BLaER1 (cell line): ENCODE results near the gene CDIPT.
A peak's percentile ranks its signal among the peaks of the same experiment; 100 is the strongest.
"Not testable (repeated sequence)": the region's sequence is repeated elsewhere in the genome, so short reads cannot be mapped to it uniquely, and the experiment has no call there.

ENCODE experiments used
- H3K27ac ChIP-seq: shearing (Covaris generic); formaldehyde crosslinking; 2 replicates; pipeline ENCODE4 v1.8.1; 2022
- H3K27me3 ChIP-seq: shearing (Covaris generic); formaldehyde crosslinking; 2 replicates; pipeline ENCODE4 v1.8.1; 2022
- H3K36me3 ChIP-seq: shearing (Covaris generic); formaldehyde crosslinking; 2 replicates; pipeline ENCODE4 v1.8.1; 2022
- H3K4me1 ChIP-seq: shearing (Covaris generic); formaldehyde crosslinking; 2 replicates; pipeline ENCODE4 v1.8.1; 2022
- H3K4me2 ChIP-seq: shearing (Covaris generic); formaldehyde crosslinking; 2 replicates; pipeline ENCODE4 v1.8.1; 2022
- H3K4me3 ChIP-seq: shearing (Covaris generic); formaldehyde crosslinking; 2 replicates; pipeline ENCODE4 v1.8.1; 2022
- H3K9ac ChIP-seq: shearing (Covaris generic); formaldehyde crosslinking; 2 replicates; pipeline ENCODE4 v1.8.1; 2022
- H3K9me3 ChIP-seq: shearing (Covaris generic); formaldehyde crosslinking; 2 replicates; pipeline ENCODE4 v1.8.1; 2022
- H4K20me1 ChIP-seq: shearing (Covaris generic); formaldehyde crosslinking; 2 replicates; pipeline ENCODE4 v1.8.1; 2022
- Cebpa-rat ChIP-seq: shearing (Covaris generic); IDR thresholded peaks from 2 replicates; pipeline ENCODE4 v1.8.1; 2022

Gene CDIPT, protein sequence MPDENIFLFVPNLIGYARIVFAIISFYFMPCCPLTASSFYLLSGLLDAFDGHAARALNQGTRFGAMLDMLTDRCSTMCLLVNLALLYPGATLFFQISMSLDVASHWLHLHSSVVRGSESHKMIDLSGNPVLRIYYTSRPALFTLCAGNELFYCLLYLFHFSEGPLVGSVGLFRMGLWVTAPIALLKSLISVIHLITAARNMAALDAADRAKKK

DNA sequence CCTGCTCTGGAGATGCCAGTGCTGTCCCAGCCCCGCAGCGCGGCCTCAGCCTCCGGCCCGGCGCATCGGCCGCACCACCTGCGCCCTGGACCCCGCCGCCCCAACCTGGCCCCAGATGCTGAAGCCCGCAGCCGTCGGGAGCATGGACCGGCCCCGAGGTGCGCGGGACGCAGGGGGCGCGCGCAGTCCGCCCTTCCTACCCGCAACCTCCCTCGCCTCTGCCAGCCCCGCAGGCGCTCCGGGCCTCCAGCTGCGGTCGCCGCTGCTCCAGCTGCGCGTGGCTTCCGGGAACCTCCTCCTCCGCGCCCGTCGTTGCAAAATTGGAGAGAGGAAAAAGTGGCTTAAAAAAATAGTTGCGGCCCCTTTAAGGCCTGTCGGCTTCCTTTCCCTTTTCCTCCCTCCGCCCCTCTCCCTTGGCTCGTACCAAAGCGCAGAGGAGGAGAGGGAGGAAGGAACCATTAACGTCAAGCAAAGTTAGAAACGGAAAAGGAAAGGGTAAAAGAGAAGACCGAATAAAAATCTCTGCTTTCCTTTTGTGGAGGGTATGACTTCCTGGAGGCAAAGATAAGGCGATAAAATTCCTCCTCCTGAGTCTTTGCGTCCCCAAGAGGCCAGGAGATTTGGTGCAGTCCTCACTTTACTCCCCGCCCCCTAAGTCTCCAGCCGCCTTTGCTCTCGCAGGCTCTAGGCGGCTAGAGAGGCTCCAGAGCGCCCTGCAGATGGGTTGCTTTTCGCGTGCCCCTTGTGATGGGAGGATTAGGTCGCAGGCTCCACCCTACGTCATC, at the start of gene CDIPT:
TSS of gene CDIPT (minus strand) at position 343 of the 785 bp plus-strand sequence. CDS start 369 bp downstream, outside the sequence.
- H3K9me3 ChIP-seq = no peaks in the 10 kb centered on the region
- H3K9ac ChIP-seq = peak within 1 kb of the TSS; percentile 95
- peak within 1 kb of the TSS; percentile 82 for H3K4me3 ChIP-seq
- peaks cover 21% of the 10 kb centered on the region for H3K4me1 ChIP-seq
- H3K27me3 ChIP-seq = no peaks in the 10 kb centered on the region
- peaks cover 35% of the 10 kb centered on the region for H3K36me3 ChIP-seq
- H4K20me1 ChIP-seq = peaks cover 17% of the 10 kb centered on the region; the same call in 1 of the 2 replicates
- H3K27ac ChIP-seq = peak within 1 kb of the TSS; percentile 99
- peak within 1 kb of the TSS; percentile 94 for H3K4me2 ChIP-seq
- no peak for TF ChIP-seq Cebpa-rat

DNA sequence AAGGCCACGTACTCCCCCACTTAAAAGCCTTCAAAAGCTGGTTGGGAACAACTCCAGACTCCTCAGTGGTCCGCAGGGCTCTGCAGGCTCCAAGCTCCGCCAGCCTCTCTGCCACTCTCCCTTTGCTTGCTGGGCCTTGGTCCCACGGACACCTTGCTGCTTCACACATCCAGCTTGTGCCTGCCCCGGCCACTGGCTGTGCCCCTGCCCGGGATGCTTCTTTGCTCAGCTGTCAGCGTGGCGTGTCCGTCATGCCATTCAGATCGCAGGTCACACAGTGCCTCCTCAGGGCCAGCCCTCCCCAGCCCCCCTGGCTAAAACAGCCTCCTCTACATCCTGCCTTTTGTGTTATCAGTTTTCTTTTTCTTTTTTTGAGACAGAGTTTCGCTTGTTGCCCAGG, 49.1 kb upstream of the CDIPT start:
- no peak for TF ChIP-seq Cebpa-rat
- Histone ChIP-seq H3K4me2 (no peak overlapping the region), H3K27me3 (no peaks in the 10 kb centered on the region), H3K4me1 (peaks cover 10% of the 10 kb centered on the region), H3K9me3 (no peaks in the 10 kb centered on the region), H3K9ac (no peak overlapping the region), H3K36me3 (peaks cover 55% of the 10 kb centered on the region), H3K4me3 (no peak overlapping the region), H4K20me1 (peaks cover 6% of the 10 kb centered on the region; the same call in 1 of the 2 replicates), H3K27ac (no peak overlapping the region)

DNA sequence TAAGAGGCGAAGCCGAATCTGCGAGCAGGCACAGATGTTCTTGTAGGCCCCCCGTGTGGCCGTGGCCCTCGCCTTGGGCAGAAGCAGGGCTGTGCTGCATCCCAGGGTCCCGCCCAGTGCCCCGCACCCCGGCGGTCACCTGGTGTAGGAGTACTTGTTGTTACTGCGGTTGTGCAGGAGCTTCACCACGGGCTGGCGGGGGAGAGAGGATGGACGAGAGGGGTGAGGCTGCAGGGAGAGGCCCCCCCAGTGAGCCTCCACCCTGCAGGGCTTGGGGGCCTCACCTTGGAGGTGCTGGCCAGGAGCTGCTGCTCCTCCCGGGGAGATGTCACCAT, 48.6 kb upstream of the CDIPT start:
- H3K4me1 ChIP-seq = peaks cover 10% of the 10 kb centered on the region
- H3K9me3 ChIP-seq = no peaks in the 10 kb centered on the region
- no peak overlapping the region for H3K9ac ChIP-seq
- peaks cover 52% of the 10 kb centered on the region for H3K36me3 ChIP-seq
- H4K20me1 ChIP-seq = peaks cover 6% of the 10 kb centered on the region; the same call in 1 of the 2 replicates
- no peak overlapping the region for H3K4me2 ChIP-seq
- TF ChIP-seq Cebpa-rat = no peak
- no peak overlapping the region for H3K4me3 ChIP-seq
- H3K27me3 ChIP-seq = no peaks in the 10 kb centered on the region
- H3K27ac ChIP-seq = no peak overlapping the region

DNA sequence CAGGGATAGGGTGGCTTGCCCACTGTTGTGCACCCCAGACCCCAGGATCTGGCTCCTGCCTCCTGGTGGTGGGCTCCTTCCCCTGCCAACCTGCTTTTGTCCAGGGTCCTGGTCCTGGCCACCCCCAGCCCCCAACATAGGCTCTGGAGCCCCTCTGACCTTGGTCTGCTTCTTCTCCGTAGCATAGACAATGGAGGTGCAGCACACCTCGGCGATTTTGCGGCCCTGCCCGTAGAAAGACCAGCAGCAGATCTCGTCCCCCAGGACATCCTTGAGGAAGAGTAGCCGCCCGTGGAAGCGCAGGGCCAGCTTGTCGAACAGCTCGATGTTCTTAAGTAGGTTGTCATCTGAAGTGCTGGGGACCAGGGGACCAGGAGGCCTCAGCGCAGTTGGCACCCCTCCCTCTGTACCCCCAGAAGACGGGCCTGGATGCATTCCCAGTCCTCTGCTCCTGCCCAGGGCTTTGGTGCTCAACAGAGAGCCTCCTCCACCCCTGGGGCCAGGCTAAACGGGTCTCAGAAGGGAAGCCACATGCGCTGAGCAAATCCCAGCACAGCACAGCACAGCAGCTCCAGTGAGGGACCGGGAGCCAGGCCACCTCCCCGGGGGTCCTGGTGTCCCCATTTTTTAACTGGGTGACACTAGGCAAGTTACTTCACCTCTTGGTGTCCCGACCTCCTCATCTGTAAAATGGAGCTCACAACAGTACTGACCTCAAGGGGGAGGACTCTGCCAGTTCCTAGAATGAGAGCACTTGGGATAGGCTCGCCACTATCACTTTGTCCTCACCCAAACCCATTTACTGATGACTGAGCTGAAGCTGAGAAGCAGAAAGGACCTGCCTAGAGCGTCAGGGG, 48.0 kb upstream of the CDIPT start:
- no peak overlapping the region for H3K4me2 ChIP-seq
- H4K20me1 ChIP-seq = peaks cover 6% of the 10 kb centered on the region; the same call in 1 of the 2 replicates
- TF ChIP-seq Cebpa-rat = no peak
- H3K27me3 ChIP-seq = no peaks in the 10 kb centered on the region
- H3K9me3 ChIP-seq = no peaks in the 10 kb centered on the region
- H3K4me3 ChIP-seq = no peak overlapping the region
- peaks cover 10% of the 10 kb centered on the region for H3K4me1 ChIP-seq
- no peak overlapping the region for H3K27ac ChIP-seq
- peaks cover 50% of the 10 kb centered on the region for H3K36me3 ChIP-seq
- H3K9ac ChIP-seq = no peak overlapping the region

DNA sequence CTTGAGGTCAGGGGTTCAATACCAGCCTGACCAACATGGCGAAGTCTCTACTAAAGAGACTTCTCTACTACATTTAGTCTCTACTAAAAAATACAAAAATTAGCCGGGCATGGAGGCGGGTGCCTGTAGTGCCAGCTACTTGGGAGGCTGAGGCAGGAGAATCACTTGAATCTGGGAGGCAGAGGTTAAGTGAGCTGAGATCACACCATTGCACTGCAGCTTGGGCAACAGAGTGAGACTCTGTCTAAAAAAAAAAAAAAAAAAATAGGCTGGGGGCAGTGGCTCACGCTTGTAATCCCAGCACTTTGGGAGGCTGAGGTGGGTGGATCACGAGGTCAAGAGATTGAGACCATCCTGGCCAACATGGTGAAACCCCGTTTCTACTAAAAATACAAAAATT, 46.8 kb upstream of the CDIPT start:
- H3K9ac ChIP-seq, H3K27me3 ChIP-seq, H4K20me1 ChIP-seq, H3K27ac ChIP-seq, H3K4me3 ChIP-seq, H3K9me3 ChIP-seq: not testable (repeated sequence)
- peaks cover 10% of the 10 kb centered on the region for H3K4me1 ChIP-seq
- H3K4me2 ChIP-seq = peak overlapping the region; percentile 39
- peaks cover 39% of the 10 kb centered on the region for H3K36me3 ChIP-seq

DNA sequence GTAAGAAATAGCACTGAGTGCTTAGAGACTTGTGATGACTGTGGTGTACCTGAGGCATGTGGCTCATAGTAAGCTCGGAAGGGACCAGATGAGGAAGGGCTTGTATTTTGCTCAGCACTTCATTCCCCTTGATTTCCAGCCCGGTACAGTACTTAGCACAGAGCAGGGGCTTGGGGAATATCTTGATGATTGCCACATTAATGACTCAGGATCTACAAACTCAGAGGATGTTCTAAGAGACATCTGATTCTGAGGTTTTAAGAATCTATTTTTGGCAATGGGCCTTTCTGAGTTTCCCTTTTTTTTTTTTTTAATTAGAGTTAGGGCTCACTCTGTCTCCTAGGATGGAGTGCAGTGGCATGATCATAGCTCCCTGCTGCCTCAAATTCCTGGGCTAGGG, 46.4 kb upstream of the CDIPT start:
- Histone ChIP-seq H3K27ac (no peak overlapping the region), H3K4me1 (peaks cover 10% of the 10 kb centered on the region), H3K4me2 (peak overlapping the region; percentile 39), H3K4me3 (no peak overlapping the region), H3K9me3 (no peaks in the 10 kb centered on the region), H3K27me3 (no peaks in the 10 kb centered on the region), H4K20me1 (0 out of 2 replicates have a peak, but pooled peaks cover under 1% of the 10 kb centered on the region), H3K36me3 (peaks cover 34% of the 10 kb centered on the region), H3K9ac (no peak overlapping the region)
- no peak for TF ChIP-seq Cebpa-rat

DNA sequence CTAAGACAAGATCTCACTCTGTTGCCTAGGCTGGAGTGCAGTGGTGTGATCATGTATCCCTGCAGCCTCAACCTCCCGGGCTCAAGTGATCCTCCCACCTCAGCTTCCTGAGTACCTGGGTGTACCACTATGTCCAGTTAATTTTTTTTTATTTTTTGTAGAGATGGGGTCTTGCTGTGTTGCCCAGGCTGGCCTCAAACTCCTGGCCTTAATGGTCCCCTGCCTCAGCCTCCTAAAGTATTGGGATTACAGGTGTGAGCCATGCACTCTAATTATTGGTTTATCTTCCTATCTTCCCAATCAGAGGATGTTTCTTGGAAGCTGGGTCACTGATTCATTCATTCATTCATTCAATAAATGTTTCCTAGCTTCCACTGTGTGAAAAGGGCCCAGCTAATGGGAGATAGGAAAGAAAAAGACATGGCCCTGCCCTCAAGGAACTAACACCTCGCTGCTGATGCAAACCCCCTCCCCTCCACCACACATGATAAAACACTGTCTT, 45.7 kb upstream of the CDIPT start:
- H3K4me1 ChIP-seq = peaks cover 14% of the 10 kb centered on the region
- H3K4me2 ChIP-seq = no peak overlapping the region
- H3K4me3 ChIP-seq = no peak overlapping the region
- no peaks in the 10 kb centered on the region for H3K27me3 ChIP-seq
- TF ChIP-seq Cebpa-rat = no peak
- H3K9ac ChIP-seq = no peak overlapping the region
- no peak overlapping the region for H3K27ac ChIP-seq
- H4K20me1 ChIP-seq = no peaks in the 10 kb centered on the region
- H3K36me3 ChIP-seq = peaks cover 28% of the 10 kb centered on the region
- H3K9me3 ChIP-seq = no peaks in the 10 kb centered on the region

DNA sequence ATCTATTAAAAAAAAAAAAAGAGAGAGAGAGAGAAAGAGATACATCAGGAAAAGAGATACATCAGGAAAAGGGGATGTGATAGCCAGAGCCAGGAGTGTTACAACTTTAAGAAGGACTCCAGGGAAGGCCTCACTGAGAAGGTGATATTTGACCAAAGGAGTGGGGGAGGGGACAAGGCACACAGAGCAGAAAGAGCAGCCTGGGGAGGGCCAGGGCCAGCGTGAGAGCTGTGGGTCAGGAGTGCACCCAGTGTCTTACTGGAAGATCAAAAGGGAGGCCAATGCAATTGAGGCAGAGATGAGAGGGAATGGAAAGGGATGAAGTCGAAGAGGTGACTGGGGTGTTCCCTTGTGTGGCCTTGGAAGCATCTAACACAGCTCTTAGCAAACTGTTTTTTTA, 44.9 kb upstream of the CDIPT start:
- no peak overlapping the region for H3K9ac ChIP-seq
- peaks cover 22% of the 10 kb centered on the region for H3K36me3 ChIP-seq
- TF ChIP-seq Cebpa-rat = no peak
- no peaks in the 10 kb centered on the region for H4K20me1 ChIP-seq
- H3K27me3 ChIP-seq = no peaks in the 10 kb centered on the region
- no peak overlapping the region for H3K27ac ChIP-seq
- H3K4me1 ChIP-seq = peaks cover 20% of the 10 kb centered on the region
- no peak overlapping the region for H3K4me2 ChIP-seq
- H3K4me3 ChIP-seq = no peak overlapping the region
- no peaks in the 10 kb centered on the region for H3K9me3 ChIP-seq

DNA sequence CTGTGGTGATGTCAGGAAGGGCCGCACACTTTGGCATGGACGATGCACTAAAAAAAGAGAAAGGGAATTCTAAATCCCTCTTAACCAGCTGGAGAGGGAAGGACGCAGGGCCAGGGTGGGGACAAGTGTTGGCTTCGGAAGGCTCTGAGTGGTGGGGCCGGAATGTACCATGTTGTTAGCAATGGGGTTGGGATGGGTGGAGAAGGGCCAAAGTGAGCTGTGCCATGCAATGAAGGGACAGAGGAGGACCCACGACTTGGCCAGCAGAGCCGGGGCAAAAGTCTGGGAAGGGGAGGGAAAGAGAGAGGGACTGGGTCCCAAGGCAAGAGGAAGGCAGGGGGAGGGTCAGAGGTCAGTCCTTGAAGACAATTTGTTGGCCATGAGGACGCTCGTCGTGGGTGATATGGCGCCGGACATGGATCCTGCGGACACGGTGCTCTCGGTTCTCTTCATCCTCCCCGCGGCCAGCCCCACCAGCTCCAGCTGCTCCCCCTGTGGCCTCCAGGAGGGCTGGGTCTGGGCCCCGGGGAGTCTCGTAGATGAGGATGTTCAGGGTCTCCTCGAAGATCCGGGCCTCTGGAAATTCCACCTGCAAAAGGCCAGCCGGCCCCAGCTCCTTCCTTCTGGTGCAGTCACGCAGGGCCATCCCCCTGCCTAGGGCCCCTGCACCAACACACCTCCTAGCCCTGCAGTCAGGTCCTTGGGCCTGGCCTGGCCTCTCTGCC, 43.7 kb upstream of the CDIPT start:
- Histone ChIP-seq H3K9me3 (no peaks in the 10 kb centered on the region), H3K36me3 (peaks cover 16% of the 10 kb centered on the region), H3K27me3 (no peaks in the 10 kb centered on the region), H3K4me1 (peaks cover 20% of the 10 kb centered on the region), H3K9ac (no peak overlapping the region), H4K20me1 (peaks cover 4% of the 10 kb centered on the region; the same call in 1 of the 2 replicates), H3K27ac (no peak overlapping the region), H3K4me2 (no peak overlapping the region), H3K4me3 (no peak overlapping the region)
- no peak for TF ChIP-seq Cebpa-rat
